Activated CD4-positive, alpha-beta T cell treated with anti-CD3 and anti-CD28 coated beads for 4 hours (primary cell): Measurements from ENCODE around the gene PDE6C.
"Not testable (repeated sequence)": the region's sequence is repeated elsewhere in the genome, so short reads cannot be mapped to it uniquely, and the experiment has no call there.

Experiments
- DNase-seq, 2 donors: peaks; one replicate each; pipeline ENCODE4 v3.0.0-alpha.2; 2020

Gene PDE6C

GRCh38 chr10:93652857-93653256 lies 40.5 kb downstream of the PDE6C start:
- no peak for DNase-seq

- DNase-seq = no peak
Observed at GRCh38 chr10:93654201-93654600, 41.9 kb downstream of the PDE6C start.

- DNase-seq = no peak
Observed at GRCh38 chr10:93656155-93656554, 43.8 kb downstream of the PDE6C start.

GRCh38 chr10:93657757-93658156 lies 45.4 kb downstream of the PDE6C start:
- DNase-seq = no peak

- no peak for DNase-seq
Observed at GRCh38 chr10:93666030-93666429, 53.7 kb downstream of the PDE6C start.

- no peak for DNase-seq
Observed at GRCh38 chr10:93667795-93668194, 55.5 kb downstream of the PDE6C start.

GRCh38 chr10:93670372-93670771 lies 58.0 kb downstream of the PDE6C start:
- DNase-seq = no peak

GRCh38 chr10:93671042-93671441 lies 58.7 kb downstream of the PDE6C start:
- no peak for DNase-seq

- no peak for DNase-seq
Observed at GRCh38 chr10:93672022-93672678, 59.8 kb downstream of the PDE6C start.

GRCh38 chr10:93672890-93673289 lies 60.6 kb downstream of the PDE6C start:
- DNase-seq = no peak

- DNase-seq = no peak
Observed at GRCh38 chr10:93673791-93674190, 61.5 kb downstream of the PDE6C start.

- DNase-seq = no peak
Observed at GRCh38 chr10:93678386-93678785, 66.0 kb downstream of the PDE6C start.

- DNase-seq = no peak
Observed at GRCh38 chr10:93678805-93679587, 66.7 kb downstream of the PDE6C start.

- no peak for DNase-seq
Observed at GRCh38 chr10:93680412-93681047, 68.2 kb downstream of the PDE6C start.

- no peak for DNase-seq
Observed at GRCh38 chr10:93687737-93688136, 75.4 kb downstream of the PDE6C start.

GRCh38 chr10:93695740-93696139 lies 83.4 kb downstream of the PDE6C start:
- DNase-seq = no peak

- not testable (repeated sequence) for DNase-seq
Observed at GRCh38 chr10:93696582-93696981, 84.2 kb downstream of the PDE6C start.

- DNase-seq = no peak
Observed at GRCh38 chr10:93697207-93697606, 84.9 kb downstream of the PDE6C start.

- DNase-seq = no peak
Observed at GRCh38 chr10:93701866-93702209, 89.5 kb downstream of the PDE6C start.

- DNase-seq = peak; percentile 86 to 88
Observed at GRCh38 chr10:93702210-93703001, 90.1 kb downstream of the PDE6C start, which contains the start of gene FRA10AC1. Gene FRA10AC1, minus strand, starts transcription at chr10:93702592. Its CDS starts 2,486 bp downstream, at chr10:93700106.

- peak in 1 of 2 donors; percentile 4 for DNase-seq
Observed at GRCh38 chr10:93703066-93703465, 90.7 kb downstream of the PDE6C start.

- DNase-seq = no peak
Observed at GRCh38 chr10:93703841-93704240, 91.5 kb downstream of the PDE6C start.

- DNase-seq = no peak
Observed at GRCh38 chr10:93704451-93704850, 92.1 kb downstream of the PDE6C start.
